PFSK-1 (cell line): ENCODE measurements around the gene IQSEC3.

Experiments used
- FOXP2 ChIP-seq: optimal IDR thresholded peaks from 2 replicates; pipeline ENCODE3; 2011; ENCODE audit warnings: borderline replicate concordance, control low read depth, inconsistent platforms; ENCODE audit not compliant: insufficient read depth; ENCODE audit errors: extremely low read length, extremely low read depth
- POLR2AphosphoS5 ChIP-seq: IDR thresholded peaks from 2 replicates; pipeline ENCODE4 v1.6.1; 2012; ENCODE audit warnings: low read depth, mild to moderate bottlenecking, control low read depth, low read length, moderate library complexity
- REST ChIP-seq, 2 experiments: IDR thresholded peaks; 2 replicates each; pipeline versions ENCODE4 v1.6.1 to v1.8.0; 2011 to 2012; ENCODE audit warnings: low read depth in 2 of 2, low read length in 2 of 2, control low read depth in 1 of 2, inconsistent platforms in 1 of 2, mild to moderate bottlenecking in 1 of 2, moderate library complexity in 1 of 2; ENCODE audit not compliant: insufficient read depth in 1 of 2
- SIN3A ChIP-seq: IDR thresholded peaks from 2 replicates; pipeline ENCODE4 v1.6.1; 2012; ENCODE audit warnings: mild to moderate bottlenecking, low read length, moderate library complexity, borderline replicate concordance; ENCODE audit not compliant: insufficient read depth
- TAF1 ChIP-seq: IDR thresholded peaks from 2 replicates; pipeline ENCODE4 v1.6.1; 2012; ENCODE audit warnings: low read length, control low read depth, borderline replicate concordance; ENCODE audit not compliant: insufficient read depth

GRCh38 chr12:167959-168600, 101.5 kb downstream of the IQSEC3 start:
- TF ChIP-seq TAF1 (no peak), REST (IDR thresholded peaks at IDR 0.05; ENCODE audit: insufficient read depth in 1 of 2, low read depth in 2 of 2, low read length in 2 of 2) (no peak), FOXP2 (no peak), SIN3A (no peak), POLR2AphosphoS5 (no peak)
